HepG2 (cell line): ENCODE results near the gene ALG10. TPM values are rescaled to one million over a fixed set of nuclear protein-coding genes. Genes with fewer than 3 reads are reported as not detected.

Experiments
- ATF1 ChIP-seq: IDR thresholded peaks from 2 replicates; pipeline ENCODE4 v1.6.1; 2016; ENCODE audit warnings: mild to moderate bottlenecking, control low read depth
- GLI4 ChIP-seq: sonication (generic); formaldehyde crosslinking; IDR thresholded peaks from 2 replicates; pipeline ENCODE4 v1.5.1; 2020; ENCODE audit warnings: missing genetic modification reagents, mild to moderate bottlenecking, moderate library complexity, borderline replicate concordance
- HNRNPL ChIP-seq: fragments of 200-400 bp; formaldehyde crosslinking; IDR thresholded peaks from 2 replicates; pipeline ENCODE4 v1.6.1; 2017; ENCODE audit warnings: mild to moderate bottlenecking, low read depth, low read length
- IKZF4 ChIP-seq: sonication (generic); formaldehyde crosslinking; IDR thresholded peaks from 2 replicates; pipeline ENCODE4 v1.5.1; 2020; ENCODE audit warnings: borderline replicate concordance, mild to moderate bottlenecking, low read depth, missing genetic modification reagents; ENCODE audit errors: not compliant biosample characterization
- IRF2 ChIP-seq: IDR thresholded peaks from 2 replicates; pipeline ENCODE4 v1.6.1; 2018; ENCODE audit warnings: missing genetic modification reagents, missing compliant biosample characterization
- KLF12 ChIP-seq: sonication (generic); formaldehyde crosslinking; IDR thresholded peaks from 2 replicates; pipeline ENCODE4 v1.4.0; 2020; ENCODE audit warnings: missing genetic modification reagents, borderline replicate concordance
- MNT ChIP-seq: fragments of 450-650 bp; IDR thresholded peaks from 2 replicates; pipeline ENCODE4 v1.6.1; 2016
- PAF1 ChIP-seq: IDR thresholded peaks from 2 replicates; pipeline ENCODE4 v1.6.1; 2016; ENCODE audit warnings: missing genetic modification reagents, missing compliant biosample characterization
- PRPF4 ChIP-seq: fragments of 200-400 bp; formaldehyde crosslinking; IDR thresholded peaks from 2 replicates; pipeline ENCODE4 v1.6.1; 2016; ENCODE audit warnings: low read length, low read depth; ENCODE audit not compliant: poor library complexity, severe bottlenecking
- SETDB1 ChIP-seq: sonication (generic); formaldehyde crosslinking; IDR thresholded peaks from 2 replicates; pipeline ENCODE4 v1.5.1; 2020; ENCODE audit warnings: missing genetic modification reagents, mild to moderate bottlenecking, borderline replicate concordance
- SIN3A ChIP-seq: IDR thresholded peaks from 2 replicates; pipeline ENCODE4 v1.6.1; 2011; ENCODE audit warnings: low read depth, mild to moderate bottlenecking, control low read depth, low read length, borderline replicate concordance
- SP1 ChIP-seq, 2 experiments: fragments of 450-650 bp in 1 of 2; sonication (generic) in 1 of 2; formaldehyde crosslinking in 1 of 2; IDR thresholded peaks; 2 replicates each; pipeline versions ENCODE4 v1.4.0 to v1.6.1; 2016 to 2020; ENCODE audit warnings: missing genetic modification reagents in 1 of 2
- SP140L ChIP-seq: sonication (generic); formaldehyde crosslinking; IDR thresholded peaks from 2 replicates; pipeline ENCODE4 v1.4.0; 2020; ENCODE audit warnings: missing genetic modification reagents, borderline replicate concordance
- ZBTB2 ChIP-seq: sonication (generic); formaldehyde crosslinking; IDR thresholded peaks from 2 replicates; pipeline ENCODE4 v1.8.0; 2022; ENCODE audit warnings: low read depth, missing genetic modification reagents
- ZFP90 ChIP-seq: sonication (generic); formaldehyde crosslinking; IDR thresholded peaks from 2 replicates; pipeline ENCODE4 v1.8.0; 2022; ENCODE audit warnings: missing genetic modification reagents, mild to moderate bottlenecking, inconsistent platforms, borderline replicate concordance
- ZNF143 ChIP-seq: sonication (generic); formaldehyde crosslinking; IDR thresholded peaks from 2 replicates; pipeline ENCODE4 v1.4.0; 2020; ENCODE audit warnings: missing genetic modification reagents
- ZNF3 ChIP-seq: IDR thresholded peaks from 2 replicates; pipeline ENCODE4 v1.7.0; 2017; ENCODE audit warnings: inconsistent platforms
- ZNF331 ChIP-seq: sonication (generic); formaldehyde crosslinking; IDR thresholded peaks from 2 replicates; pipeline ENCODE4 v1.4.0; 2020; ENCODE audit warnings: missing genetic modification reagents
- ZNF414 ChIP-seq: sonication (generic); formaldehyde crosslinking; IDR thresholded peaks from 2 replicates; pipeline ENCODE4 v1.5.0; 2020; ENCODE audit warnings: missing genetic modification reagents
- ZNF557 ChIP-seq: sonication (generic); formaldehyde crosslinking; IDR thresholded peaks from 2 replicates; pipeline ENCODE4 v1.4.0; 2020; ENCODE audit warnings: missing genetic modification reagents
- ZNF577 ChIP-seq: sonication (generic); formaldehyde crosslinking; IDR thresholded peaks from 2 replicates; pipeline ENCODE4 v1.4.0; 2020; ENCODE audit warnings: mild to moderate bottlenecking, low read depth, missing genetic modification reagents, borderline replicate concordance
- ZNF607 ChIP-seq: sonication (generic); formaldehyde crosslinking; IDR thresholded peaks from 2 replicates; pipeline ENCODE4 v1.5.1; 2020; ENCODE audit warnings: missing genetic modification reagents, mild to moderate bottlenecking, borderline replicate concordance
- ZNF724P ChIP-seq: sonication (generic); formaldehyde crosslinking; IDR thresholded peaks from 2 replicates; pipeline ENCODE4 v1.8.0; 2022; ENCODE audit warnings: missing genetic modification reagents, borderline replicate concordance
- ZSCAN21 ChIP-seq: sonication (generic); formaldehyde crosslinking; IDR thresholded peaks from 2 replicates; pipeline ENCODE4 v1.8.0; 2022; ENCODE audit warnings: mild to moderate bottlenecking, missing genetic modification reagents, moderate library complexity, borderline replicate concordance
- polyA plus RNA-seq, 8 experiments: library from polyadenylated mRNA; depleted of rRNA in 3 of 8; stranded (reverse) in 7 of 8; unstranded in 1 of 8; fragments of >200 nt; fragmentation: Illumina TruSeq in 4 of 8; extraction: Trizol in 4 of 8; gene quantifications; 2 replicates each; pipeline versions ENCODE4 v1.2.1 to v1.2.3, GENCODE V29; 2011 to 2016; ENCODE audit warnings: low read depth in 4 of 8, missing spikeins in 1 of 8, mixed read lengths in 1 of 8; ENCODE audit not compliant: insufficient read depth in 1 of 8
- total RNA-seq, 5 experiments: library from RNA; depleted of rRNA; stranded (reverse); fragments of >200 nt; fragmentation: Illumina TruSeq; extraction: Trizol; gene quantifications; 2 replicates each; pipeline ENCODE4 v1.2.3, GENCODE V29; 2016; ENCODE audit warnings: low read depth in 1 of 5
- TF ChIP-seq, protein P1 (sequence below): sonication (generic); formaldehyde crosslinking; IDR thresholded peaks from 2 replicates; pipeline ENCODE4 v1.9.0; 2021; ENCODE audit warnings: missing genetic modification reagents, borderline replicate concordance

ALG10 gene
- total and polyA plus RNA-seq, 2 of the 13 experiments (the other 11 are each of a cell fraction or from before 2014, with no cell fraction given), result 7.9 to 17.4 TPM

DNA sequence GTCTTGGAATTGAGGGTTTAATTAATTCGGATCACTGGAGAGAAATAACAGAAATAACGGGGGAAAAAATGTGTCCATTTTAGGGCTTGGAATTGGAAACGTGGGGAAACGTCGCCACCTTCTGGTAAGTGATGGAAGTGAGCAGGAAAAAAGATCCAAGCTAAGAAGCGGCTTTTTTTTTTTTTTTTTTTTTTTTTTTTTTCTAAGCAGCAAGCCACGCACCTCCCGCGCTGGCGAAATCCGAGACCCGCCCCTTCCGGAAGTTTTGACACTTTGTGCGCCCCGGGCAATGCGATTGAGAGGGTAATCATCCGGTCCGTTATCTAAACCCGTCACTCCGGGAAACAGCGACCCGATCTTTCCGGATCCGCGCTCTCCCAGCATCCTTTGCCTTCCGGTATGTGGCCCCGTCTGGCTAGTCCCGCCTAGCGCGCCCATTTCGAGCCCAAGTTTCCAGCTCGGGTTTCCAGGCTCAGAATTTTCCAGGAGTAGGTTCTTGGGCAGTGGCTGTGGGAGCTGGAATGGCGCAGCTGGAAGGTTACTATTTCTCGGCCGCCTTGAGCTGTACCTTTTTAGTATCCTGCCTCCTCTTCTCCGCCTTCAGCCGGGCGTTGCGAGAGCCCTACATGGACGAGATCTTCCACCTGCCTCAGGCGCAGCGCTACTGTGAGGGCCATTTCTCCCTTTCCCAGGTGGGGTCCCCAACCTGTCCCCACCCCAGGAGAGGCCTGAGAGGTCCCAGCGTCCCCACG is at the start of gene ALG10 (continued):
- TF ChIP-seq ZNF414 (CRISPR knock-in tag) (peak; percentile 40; the same call in 1 of the 2 replicates), PAF1 (CRISPR knock-in tag) (no peak), ZNF3 (CRISPR knock-in tag) (no peak), HNRNPL (0 out of 2 replicates have a peak, but pooled peaks have one; percentile 19), SP1 (IDR thresholded peaks at IDR 0.05) (no peak), SP1 (CRISPR knock-in tag; IDR thresholded peaks at IDR 0.05) (peak; percentile 82), IKZF4 (peak; percentile 55), MNT (peak; percentile 31; the same call in 1 of the 2 replicates), SP140L (CRISPR knock-in tag) (0 out of 2 replicates have a peak, but pooled peaks have one; percentile 72), KLF12 (no peak; the same call in 1 of the 2 replicates), ZNF143 (peak; percentile 91), SETDB1 (CRISPR knock-in tag) (peak; percentile 71; the same call in 1 of the 2 replicates), ZFP90 (no peak), GLI4 (CRISPR knock-in tag) (no peak; the same call in 1 of the 2 replicates), ZBTB2 (CRISPR knock-in tag) (0 out of 2 replicates have a peak, but pooled peaks have one; percentile 56), ZNF331 (CRISPR knock-in tag) (peak; percentile 58; the same call in 1 of the 2 replicates), SIN3A (peak; percentile 89), PRPF4 (no peak), ZNF724P (CRISPR knock-in tag) (peak; percentile 42; the same call in 1 of the 2 replicates), ZNF557 (CRISPR knock-in tag) (no peak), ZNF607 (CRISPR knock-in tag) (peak; percentile 82; the same call in 1 of the 2 replicates), ZNF577 (no peak), IRF2 (CRISPR knock-in tag) (peak; percentile 95), ATF1 (CRISPR knock-in tag) (peak; percentile 75), ZSCAN21 (CRISPR knock-in tag) (0 out of 2 replicates have a peak, but pooled peaks have one; percentile 54)
- TF ChIP-seq, protein P1, sequence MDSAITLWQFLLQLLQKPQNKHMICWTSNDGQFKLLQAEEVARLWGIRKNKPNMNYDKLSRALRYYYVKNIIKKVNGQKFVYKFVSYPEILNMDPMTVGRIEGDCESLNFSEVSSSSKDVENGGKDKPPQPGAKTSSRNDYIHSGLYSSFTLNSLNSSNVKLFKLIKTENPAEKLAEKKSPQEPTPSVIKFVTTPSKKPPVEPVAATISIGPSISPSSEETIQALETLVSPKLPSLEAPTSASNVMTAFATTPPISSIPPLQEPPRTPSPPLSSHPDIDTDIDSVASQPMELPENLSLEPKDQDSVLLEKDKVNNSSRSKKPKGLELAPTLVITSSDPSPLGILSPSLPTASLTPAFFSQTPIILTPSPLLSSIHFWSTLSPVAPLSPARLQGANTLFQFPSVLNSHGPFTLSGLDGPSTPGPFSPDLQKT (CRISPR knock-in tag), result no peak
